Astrocyte (in vitro differentiated cells and primary cell): Measurements from ENCODE around the gene TM7SF2.

Source experiments
- CTCF ChIP-seq: IDR thresholded peaks from 2 replicates; pipeline ENCODE4 v1.5.1; 2011; ENCODE audit warnings: low read depth, mild to moderate bottlenecking, inconsistent platforms, low read length, moderate library complexity; ENCODE audit not compliant: insufficient read depth
- EZH2 ChIP-seq: IDR thresholded peaks from 2 replicates; pipeline ENCODE4 v1.6.1; 2012; ENCODE audit warnings: mild to moderate bottlenecking, low read length, inconsistent platforms; ENCODE audit not compliant: insufficient read depth

- TF ChIP-seq CTCF: no peak
- TF ChIP-seq EZH2: no peak
These were observed 44.2 kb upstream of the TM7SF2 start for GRCh38 chr11:65067446-65067845.
